WERI-Rb-1 (cell line): ENCODE data around the gene ADCY2.

Experiments
- DNase-seq: peaks from one replicate; pipeline ENCODE4 v3.0.0-alpha.2; 2020
- H3K27ac ChIP-seq: fragments of 250-450 bp; sonication (Bioruptor Pico); 2 replicates; pipeline ENCODE4 v1.5.1; 2020; ENCODE audit warnings: mild to moderate bottlenecking, moderate library complexity
- H3K27me3 ChIP-seq: fragments of 250-450 bp; sonication (Bioruptor Pico); 2 replicates; pipeline ENCODE4 v1.5.1; 2021; ENCODE audit warnings: mild to moderate bottlenecking, low read depth, moderate library complexity; ENCODE audit not compliant: insufficient read depth, severe bottlenecking
- H3K36me3 ChIP-seq: fragments of 250-450 bp; sonication (Bioruptor Pico); 2 replicates; pipeline ENCODE4 v1.5.1; 2020; ENCODE audit warnings: mild to moderate bottlenecking, moderate library complexity
- H3K4me3 ChIP-seq: 2 replicates; pipeline ENCODE4 v1.5.1; 2011; ENCODE audit warnings: low read depth, mild to moderate bottlenecking, control low read depth, low read length
- H3K9me3 ChIP-seq: fragments of 250-450 bp; sonication (Bioruptor Pico); 2 replicates; pipeline ENCODE4 v1.5.1; 2021; ENCODE audit warnings: mild to moderate bottlenecking, moderate library complexity; ENCODE audit not compliant: severe bottlenecking
- CTCF ChIP-seq: IDR thresholded peaks from 2 replicates; pipeline ENCODE4 v1.5.1; 2011; ENCODE audit warnings: low read depth, mild to moderate bottlenecking, control low read depth, inconsistent platforms, low read length

Gene ADCY2

GRCh38 chr5:7653046-7653445 is 257.1 kb downstream of the ADCY2 start:
- no peak overlapping the region for H3K4me3 ChIP-seq
- DNase-seq = no peak
- no peak for TF ChIP-seq CTCF
- no peaks in the 10 kb centered on the region for H3K27me3 ChIP-seq
- no peaks in the 10 kb centered on the region for H3K9me3 ChIP-seq
- H3K27ac ChIP-seq = no peak overlapping the region
- peaks cover 18% of the 10 kb centered on the region; the same call in 1 of the 2 replicates for H3K36me3 ChIP-seq

DNA sequence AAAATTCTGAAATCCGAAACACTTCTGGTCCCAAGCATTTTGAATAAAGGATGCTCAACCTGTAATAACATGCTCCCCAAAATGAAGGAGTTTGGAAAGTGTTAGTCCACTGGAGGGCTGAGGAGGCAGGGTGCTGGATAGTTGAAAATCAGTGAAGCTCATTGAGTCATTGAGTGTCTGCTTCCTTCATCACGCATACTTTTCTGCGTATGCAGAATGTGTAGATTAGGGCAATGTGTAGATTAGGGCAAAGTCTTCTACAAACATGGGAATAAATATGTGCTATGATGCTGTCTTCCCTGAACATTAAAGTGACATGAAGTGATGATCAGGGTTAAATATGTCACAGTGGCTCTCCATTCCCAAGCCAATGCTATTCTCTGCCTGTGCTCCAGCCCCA is 261.2 kb downstream of the ADCY2 start:
- Histone ChIP-seq H3K27me3 (no peaks in the 10 kb centered on the region), H3K27ac (no peak overlapping the region), H3K36me3 (peaks cover 13% of the 10 kb centered on the region), H3K4me3 (no peak overlapping the region), H3K9me3 (no peaks in the 10 kb centered on the region)
- no peak for DNase-seq
- no peak for TF ChIP-seq CTCF

DNA sequence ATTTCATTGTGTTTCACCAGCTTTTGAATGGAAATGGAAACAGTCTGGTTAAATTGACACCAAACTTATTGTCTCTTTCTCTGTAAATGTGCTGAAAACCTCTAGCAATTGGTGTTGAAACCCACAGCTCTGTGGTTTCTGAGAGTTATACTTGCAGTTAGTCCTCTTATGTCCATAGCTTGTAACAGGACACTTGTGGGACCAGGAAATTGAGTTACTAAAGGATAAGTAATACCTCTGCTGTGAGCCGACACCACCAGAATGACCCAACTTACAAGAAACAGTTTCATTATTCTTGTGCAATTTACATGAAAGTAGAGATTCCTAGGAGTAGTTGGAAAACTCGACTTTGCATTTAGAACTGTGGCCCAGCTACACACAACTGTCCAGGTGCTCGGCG is 263.5 kb downstream of the ADCY2 start:
- Histone ChIP-seq H3K4me3 (no peak overlapping the region), H3K27ac (no peak overlapping the region), H3K36me3 (peaks cover 10% of the 10 kb centered on the region), H3K9me3 (no peaks in the 10 kb centered on the region), H3K27me3 (no peaks in the 10 kb centered on the region)
- no peak for DNase-seq
- no peak for TF ChIP-seq CTCF

DNA sequence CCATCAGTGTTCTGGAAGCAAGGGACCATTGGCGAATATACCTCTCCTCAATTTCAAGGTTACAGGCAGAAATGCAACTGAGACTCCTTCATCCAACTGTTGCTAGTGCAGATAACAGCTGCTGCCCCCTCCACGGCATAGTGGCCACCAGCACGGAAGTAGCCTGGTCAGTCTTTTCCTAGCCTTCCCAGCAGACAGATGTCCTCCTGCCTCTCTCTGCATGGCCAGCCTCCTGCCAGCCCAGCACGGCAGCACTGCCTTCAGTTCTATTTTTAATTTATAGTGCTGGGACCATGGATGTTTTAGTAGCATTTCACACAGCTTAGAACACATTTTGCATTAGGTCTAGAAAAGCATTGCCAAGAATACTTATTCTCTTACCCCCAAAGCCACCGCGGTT is 266.4 kb downstream of the ADCY2 start:
- Histone ChIP-seq H3K4me3 (no peak overlapping the region), H3K36me3 (no peaks in the 10 kb centered on the region; the same call in 1 of the 2 replicates), H3K9me3 (no peaks in the 10 kb centered on the region), H3K27ac (no peak overlapping the region), H3K27me3 (no peaks in the 10 kb centered on the region)
- TF ChIP-seq CTCF = no peak
- no peak for DNase-seq

GRCh38 chr5:7663808-7664207 is 267.9 kb downstream of the ADCY2 start:
- H3K4me3 ChIP-seq = no peak overlapping the region

More at GRCh38 chr5:7663808-7664207, 267.9 kb downstream of the ADCY2 start:
- H3K9me3 ChIP-seq = no peaks in the 10 kb centered on the region
- H3K27me3 ChIP-seq = no peaks in the 10 kb centered on the region
- TF ChIP-seq CTCF = no peak
- no peak overlapping the region for H3K27ac ChIP-seq
- no peaks in the 10 kb centered on the region; the same call in none of the 2 replicates for H3K36me3 ChIP-seq
- DNase-seq = no peak
